Gastrocnemius medialis (tissue), 4 donors: ENCODE results near the gene GAS2L1.

Experiments
- CTCF ChIP-seq, 5 experiments: fragments of 450-650 bp in 3 of 5; fragments of 200-600 bp in 2 of 5; sonication (generic) in 2 of 5; IDR thresholded peaks in 4 of 5; conservative IDR thresholded peaks in 1 of 5; 1 replicate in 4 of 5; 2 replicates in 1 of 5; pipeline ENCODE4 v1.5.1; 2016 to 2019; ENCODE audit warnings: antibody characterized with exemption in 5 of 5, mild to moderate bottlenecking in 3 of 5, moderate library complexity in 3 of 5
- POLR2A ChIP-seq, 2 donors: fragments of 450-650 bp; IDR thresholded peaks; one replicate each; pipeline ENCODE4 v1.6.1; 2017; ENCODE audit warnings: antibody characterized with exemption in 2 of 2, mild to moderate bottlenecking in 2 of 2, moderate library complexity in 2 of 2

- no peak for TF ChIP-seq CTCF (IDR thresholded peaks at IDR 0.05 in 4 of 5, conservative IDR thresholded peaks at IDR 0.05 in 1 of 5)
- TF ChIP-seq POLR2A (IDR thresholded peaks at IDR 0.05), result no peak
Observed at GRCh38 chr22:29320546-29320945, 14.1 kb downstream of the GAS2L1 start.
